ENCODE results near the gene GPR137B.

GPR137B gene

DNA sequence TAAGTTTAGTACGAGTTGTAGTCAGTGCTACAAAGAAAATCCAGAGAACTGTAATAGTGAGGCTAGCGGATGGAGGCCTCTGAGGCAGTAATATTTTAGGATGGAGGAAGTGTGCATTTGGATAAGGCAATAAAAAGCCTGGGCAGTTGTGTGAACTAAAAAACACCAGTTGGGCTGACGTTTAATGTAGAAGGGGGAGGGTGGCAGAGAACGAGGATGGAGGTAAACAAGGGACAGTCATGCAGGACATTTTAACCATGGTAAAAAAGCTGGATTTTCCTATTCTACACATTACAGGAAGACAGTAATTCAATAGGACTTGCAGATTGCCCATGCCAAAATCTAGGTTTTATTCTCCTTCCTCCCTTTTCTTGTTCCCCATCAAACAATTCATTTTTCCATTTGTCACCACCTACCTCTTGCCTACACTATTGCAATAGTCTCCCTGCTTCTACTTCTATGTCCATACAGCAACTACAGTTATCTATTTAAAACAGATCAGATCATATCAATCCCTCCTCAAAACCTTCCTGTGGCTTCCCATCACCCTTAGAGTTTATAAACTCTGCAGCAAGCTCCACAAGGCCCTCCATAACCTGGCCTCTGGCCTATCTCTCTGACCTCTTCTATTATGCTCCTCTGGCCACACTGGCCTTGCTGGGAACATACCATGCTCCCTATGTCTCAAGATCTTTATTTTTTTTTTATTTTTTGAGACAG lies 111.7 kb downstream of the GPR137B start:
- no peak for DNase-seq

DNA sequence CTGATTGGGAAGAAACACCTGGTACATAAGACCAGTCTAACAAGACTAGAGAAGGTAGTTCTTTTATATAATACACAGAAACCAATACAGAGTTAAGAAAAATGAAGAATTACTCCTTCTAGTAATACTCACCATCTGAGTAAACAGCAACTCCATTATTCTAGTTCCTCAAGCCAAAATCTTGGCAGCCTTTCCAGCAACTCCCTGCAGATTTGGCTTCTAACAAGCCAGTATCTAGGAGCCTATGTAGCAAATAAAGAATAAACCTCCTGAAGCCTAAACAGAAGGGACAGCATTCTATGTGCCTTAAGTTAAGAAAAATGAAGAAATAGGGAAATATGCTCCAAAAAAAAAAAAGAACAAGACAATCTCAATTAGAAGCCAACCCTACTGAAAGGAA lies 114.9 kb downstream of the GPR137B start:
- no peak for DNase-seq

DNA sequence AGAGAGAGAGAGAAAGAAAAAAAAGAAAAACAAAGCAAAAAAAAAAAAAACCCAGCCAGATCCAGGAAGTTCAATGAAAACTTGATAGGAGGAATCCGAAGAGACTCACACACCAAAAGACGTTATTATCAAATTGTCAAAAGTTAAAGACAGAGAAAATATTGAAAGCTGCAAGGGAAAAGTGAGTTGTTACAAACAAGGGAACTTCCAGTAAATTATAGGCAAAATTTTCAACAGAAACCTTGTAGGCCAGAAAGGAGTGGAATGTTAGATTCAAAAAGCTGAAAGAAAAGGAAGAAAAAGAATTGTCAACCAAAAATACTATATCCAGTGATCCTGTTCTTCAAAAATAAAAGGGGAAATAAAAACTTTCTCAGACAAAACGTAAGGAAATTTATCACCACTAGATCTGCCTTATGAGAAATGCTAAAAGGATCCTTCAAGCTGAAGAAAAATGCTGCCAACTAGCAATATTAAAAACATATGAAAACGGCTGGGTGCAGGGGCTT lies 115.8 kb downstream of the GPR137B start:
- DNase-seq, result no peak

Measured in amygdala (tissue), 56 donors.